ENCODE measurements around the gene EGFR.

Gene EGFR

DNA sequence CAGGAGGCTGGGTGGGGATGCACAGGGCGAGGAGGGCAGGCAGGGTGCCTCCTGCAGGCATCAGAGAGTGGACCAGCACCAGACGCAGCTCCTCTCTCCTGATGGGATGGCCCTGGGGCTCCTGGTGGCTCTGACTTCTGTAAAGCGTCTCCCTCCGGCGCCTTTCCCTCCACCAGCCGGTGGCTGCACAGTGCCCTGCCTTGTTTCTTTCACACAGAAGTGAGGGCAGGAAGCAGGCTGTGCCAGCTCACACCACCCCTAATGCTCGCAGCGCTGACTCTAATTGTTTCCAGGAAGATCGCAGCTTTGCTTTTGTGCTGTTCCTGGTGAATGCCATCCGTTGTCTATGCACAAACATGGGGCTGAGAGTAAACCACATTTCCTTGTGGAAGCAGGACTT lies 194.0 kb downstream of the EGFR start:
- H3K9me3 ChIP-seq = no peaks in the 10 kb centered on the region
- no peak overlapping the region for H3K4me3 ChIP-seq
- no peak for DNase-seq (ENCODE audit: low spot score in 2 of 2)
- no peaks in the 10 kb centered on the region for H3K4me1 ChIP-seq
- H3K27me3 ChIP-seq (ENCODE audit: low read depth) = no peaks in the 10 kb centered on the region
- no peaks in the 10 kb centered on the region for H3K36me3 ChIP-seq (replicated peaks)
- in situ Hi-C loops (cut with MboI; ENCODE audit: low sequenced_read_pairs) = no loop called here

GRCh38 chr7:55214707-55215106 lies 195.9 kb downstream of the EGFR start:
- H3K9me3 ChIP-seq = no peaks in the 10 kb centered on the region
- DNase-seq (ENCODE audit: low spot score in 2 of 2) = no peak
- no peaks in the 10 kb centered on the region for H3K27me3 ChIP-seq (ENCODE audit: low read depth)
- no peaks in the 10 kb centered on the region for H3K36me3 ChIP-seq (replicated peaks)
- no peak overlapping the region for H3K4me3 ChIP-seq
- H3K4me1 ChIP-seq = no peaks in the 10 kb centered on the region
- in situ Hi-C loops (cut with MboI; ENCODE audit: low sequenced_read_pairs) = no loop called here

- in situ Hi-C loops (cut with MboI; ENCODE audit: low sequenced_read_pairs) = no loop called here
- DNase-seq (ENCODE audit: low spot score in 2 of 2) = no peak
- H3K9me3 ChIP-seq = no peaks in the 10 kb centered on the region
Observed at GRCh38 chr7:55223023-55223422, 204.2 kb downstream of the EGFR start.

GRCh38 chr7:55224111-55224510 lies 205.3 kb downstream of the EGFR start:
- H3K4me3 ChIP-seq = no peak overlapping the region
- DNase-seq (ENCODE audit: low spot score in 2 of 2) = no peak
- no peaks in the 10 kb centered on the region for H3K4me1 ChIP-seq
- no peaks in the 10 kb centered on the region for H3K9me3 ChIP-seq
- H3K36me3 ChIP-seq (replicated peaks) = no peaks in the 10 kb centered on the region
- no peaks in the 10 kb centered on the region for H3K27me3 ChIP-seq (ENCODE audit: low read depth)
- in situ Hi-C loops (cut with MboI; ENCODE audit: low sequenced_read_pairs) = no loop called here

More at GRCh38 chr7:55223023-55223422, 204.2 kb downstream of the EGFR start:
- H3K36me3 ChIP-seq (replicated peaks) = no peaks in the 10 kb centered on the region
- H3K27me3 ChIP-seq (ENCODE audit: low read depth) = no peaks in the 10 kb centered on the region
- no peaks in the 10 kb centered on the region for H3K4me1 ChIP-seq
- H3K4me3 ChIP-seq = no peak overlapping the region

DNA sequence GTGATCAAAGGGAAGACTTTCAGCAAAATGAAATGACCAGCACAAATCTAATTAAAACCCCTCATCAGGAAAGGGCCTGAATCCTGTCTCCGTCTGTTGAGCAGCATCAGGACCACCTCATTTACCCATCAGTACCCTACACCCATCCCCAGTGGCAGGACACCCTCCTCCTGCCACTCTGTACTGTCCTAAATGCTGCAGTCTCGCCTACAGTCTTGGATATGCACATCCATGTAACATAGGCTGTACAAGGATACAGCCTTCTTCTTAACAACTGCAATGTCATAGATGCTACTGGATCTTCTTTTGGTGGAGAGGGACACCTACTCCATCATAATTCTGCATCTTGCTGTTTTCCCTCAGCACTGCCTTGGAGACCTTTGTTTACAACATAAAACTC lies 206.0 kb downstream of the EGFR start:
- Histone ChIP-seq H3K36me3 (replicated peaks) (no peaks in the 10 kb centered on the region), H3K27me3 (ENCODE audit: low read depth) (no peaks in the 10 kb centered on the region), H3K9me3 (no peaks in the 10 kb centered on the region), H3K4me1 (no peaks in the 10 kb centered on the region), H3K4me3 (no peak overlapping the region)
- in situ Hi-C loops (cut with MboI; ENCODE audit: low sequenced_read_pairs) = no loop called here
- DNase-seq (ENCODE audit: low spot score in 2 of 2) = no peak

DNA sequence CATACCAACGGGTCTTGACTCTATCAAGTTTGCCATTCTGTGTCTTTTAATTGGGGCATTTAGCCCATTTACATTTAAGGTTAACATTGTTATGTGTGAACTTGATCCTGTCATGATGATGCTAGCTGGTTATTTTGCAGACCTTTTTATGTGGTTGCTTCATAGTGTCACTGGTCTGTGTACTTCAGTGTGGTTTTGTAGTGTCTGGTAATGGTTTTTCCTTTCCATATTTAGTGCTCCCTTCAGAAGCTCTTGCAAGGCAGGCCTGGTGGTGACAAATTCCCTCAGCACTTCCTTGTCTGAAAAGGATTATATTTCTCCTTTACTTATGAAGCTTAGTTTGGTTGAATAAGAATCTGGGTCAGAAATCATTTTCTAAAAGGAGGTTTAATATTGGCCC lies 211.2 kb downstream of the EGFR start:
- H3K27me3 ChIP-seq (ENCODE audit: low read depth) = no peaks in the 10 kb centered on the region
- no peak overlapping the region for H3K4me3 ChIP-seq
- no peaks in the 10 kb centered on the region for H3K4me1 ChIP-seq
- H3K36me3 ChIP-seq (replicated peaks) = no peaks in the 10 kb centered on the region
- in situ Hi-C loops (cut with MboI; ENCODE audit: low sequenced_read_pairs) = no loop called here
- DNase-seq (ENCODE audit: low spot score in 2 of 2) = no peak
- H3K9me3 ChIP-seq = no peaks in the 10 kb centered on the region

- Histone ChIP-seq H3K36me3 (replicated peaks) (no peaks in the 10 kb centered on the region), H3K4me1 (no peaks in the 10 kb centered on the region), H3K9me3 (no peaks in the 10 kb centered on the region), H3K4me3 (no peak overlapping the region), H3K27me3 (ENCODE audit: low read depth) (no peaks in the 10 kb centered on the region)
- no peak for DNase-seq (ENCODE audit: low spot score in 2 of 2)
- in situ Hi-C loops (cut with MboI; ENCODE audit: low sequenced_read_pairs) = no loop called here
Observed at GRCh38 chr7:55231736-55232280, 213.0 kb downstream of the EGFR start.

GRCh38 chr7:55233001-55233400 lies 214.2 kb downstream of the EGFR start:
- Histone ChIP-seq H3K4me3 (no peak overlapping the region), H3K4me1 (no peaks in the 10 kb centered on the region), H3K27me3 (ENCODE audit: low read depth) (no peaks in the 10 kb centered on the region), H3K36me3 (replicated peaks) (no peaks in the 10 kb centered on the region), H3K9me3 (no peaks in the 10 kb centered on the region)
- DNase-seq (ENCODE audit: low spot score in 2 of 2) = no peak
- in situ Hi-C loops (cut with MboI; ENCODE audit: low sequenced_read_pairs) = no loop called here

- in situ Hi-C loops (cut with MboI; ENCODE audit: low sequenced_read_pairs) = no loop called here
Observed at GRCh38 chr7:55234408-55234807, 215.6 kb downstream of the EGFR start.

DNA sequence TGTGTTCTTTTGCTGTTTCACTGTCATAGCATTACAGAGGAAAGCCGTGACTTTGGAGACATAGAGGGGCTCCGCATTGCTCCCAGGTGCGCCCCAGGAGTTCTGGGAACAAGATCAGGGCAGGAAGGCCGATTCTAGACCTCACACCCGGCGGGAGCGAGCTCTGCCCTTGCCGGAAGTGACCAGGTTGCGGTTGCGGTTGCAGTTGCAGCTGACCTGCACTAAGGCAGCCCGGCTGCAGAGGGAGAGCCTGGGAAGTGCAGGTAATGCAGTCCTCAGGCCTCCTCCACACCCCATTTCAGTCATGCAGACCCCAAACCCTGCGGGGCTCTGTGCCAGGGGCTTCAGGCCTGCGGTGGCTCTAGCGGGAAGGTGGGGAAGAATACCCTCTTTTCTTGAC lies 216.3 kb downstream of the EGFR start:
- no peaks in the 10 kb centered on the region for H3K4me1 ChIP-seq
- DNase-seq (ENCODE audit: low spot score in 2 of 2) = no peak
- no peaks in the 10 kb centered on the region for H3K36me3 ChIP-seq (replicated peaks)
- H3K9me3 ChIP-seq = no peaks in the 10 kb centered on the region
- in situ Hi-C loops (cut with MboI; ENCODE audit: low sequenced_read_pairs) = no loop called here
- no peaks in the 10 kb centered on the region for H3K27me3 ChIP-seq (ENCODE audit: low read depth)
- H3K4me3 ChIP-seq = no peak overlapping the region

More at GRCh38 chr7:55234408-55234807, 215.6 kb downstream of the EGFR start:
- no peak overlapping the region for H3K4me3 ChIP-seq
- H3K36me3 ChIP-seq (replicated peaks) = no peaks in the 10 kb centered on the region
- DNase-seq (ENCODE audit: low spot score in 2 of 2) = no peak
- no peaks in the 10 kb centered on the region for H3K4me1 ChIP-seq
- H3K27me3 ChIP-seq (ENCODE audit: low read depth) = no peaks in the 10 kb centered on the region
- H3K9me3 ChIP-seq = no peaks in the 10 kb centered on the region

DNA sequence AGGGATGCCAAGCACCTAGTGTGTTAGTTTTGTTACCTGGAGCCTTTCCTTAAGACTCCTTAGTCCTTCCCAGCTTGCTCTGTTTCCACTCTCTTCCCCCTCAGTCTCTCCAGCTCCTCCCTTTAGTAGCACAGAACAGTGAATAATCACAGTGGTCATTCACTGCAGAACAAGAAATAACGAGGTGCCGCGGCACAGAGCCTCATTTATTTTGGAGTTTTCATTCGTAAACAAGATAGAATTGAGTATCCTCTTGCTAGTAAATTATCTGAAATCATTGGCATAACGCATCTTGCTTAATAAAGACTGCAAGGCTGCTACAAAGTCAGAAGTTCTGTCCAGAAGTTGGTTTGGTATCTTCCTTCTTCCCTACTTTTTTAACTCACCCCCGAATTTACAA lies 217.0 kb downstream of the EGFR start:
- in situ Hi-C loops (cut with MboI; ENCODE audit: low sequenced_read_pairs) = no loop called here
- Histone ChIP-seq H3K36me3 (replicated peaks) (no peaks in the 10 kb centered on the region), H3K4me3 (no peak overlapping the region), H3K9me3 (no peaks in the 10 kb centered on the region), H3K4me1 (no peaks in the 10 kb centered on the region), H3K27me3 (ENCODE audit: low read depth) (no peaks in the 10 kb centered on the region)
- no peak for DNase-seq (ENCODE audit: low spot score in 2 of 2)

GRCh38 chr7:55236476-55236875 lies 217.7 kb downstream of the EGFR start:
- H3K36me3 ChIP-seq (replicated peaks) = no peaks in the 10 kb centered on the region
- H3K4me1 ChIP-seq = no peaks in the 10 kb centered on the region
- DNase-seq (ENCODE audit: low spot score in 2 of 2) = no peak
- in situ Hi-C loops (cut with MboI; ENCODE audit: low sequenced_read_pairs) = no loop called here
- no peaks in the 10 kb centered on the region for H3K27me3 ChIP-seq (ENCODE audit: low read depth)
- H3K4me3 ChIP-seq = no peak overlapping the region
- H3K9me3 ChIP-seq = no peaks in the 10 kb centered on the region

GRCh38 chr7:55237156-55237893 lies 218.5 kb downstream of the EGFR start:
- DNase-seq (ENCODE audit: low spot score in 2 of 2) = no peak
- Histone ChIP-seq H3K4me3 (no peak overlapping the region), H3K36me3 (replicated peaks) (no peaks in the 10 kb centered on the region), H3K4me1 (no peaks in the 10 kb centered on the region), H3K27me3 (ENCODE audit: low read depth) (no peaks in the 10 kb centered on the region), H3K9me3 (no peaks in the 10 kb centered on the region)
- in situ Hi-C loops (cut with MboI; ENCODE audit: low sequenced_read_pairs) = no loop called here

DNA sequence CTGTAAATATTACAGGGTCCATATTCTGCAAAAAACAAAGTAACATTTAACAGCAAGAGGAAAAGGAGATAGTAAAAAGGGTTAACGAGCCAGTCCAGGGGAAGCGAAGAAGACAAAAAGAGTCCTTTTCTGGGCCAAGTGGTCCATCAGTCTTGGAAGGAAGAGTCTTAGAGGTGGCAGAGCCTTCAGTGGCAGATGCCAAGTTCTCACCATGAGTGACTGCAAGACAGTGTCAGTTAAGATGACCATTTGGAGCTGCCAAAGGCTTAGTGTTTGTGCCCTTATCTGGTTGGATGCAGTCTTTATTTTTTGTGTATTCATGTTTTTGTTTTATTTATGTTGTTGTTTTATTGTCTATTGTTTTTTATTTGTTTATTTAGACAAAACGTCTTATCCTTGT lies 220.6 kb downstream of the EGFR start:
- no peaks in the 10 kb centered on the region for H3K36me3 ChIP-seq (replicated peaks)
- H3K9me3 ChIP-seq = no peaks in the 10 kb centered on the region
- H3K4me1 ChIP-seq = no peaks in the 10 kb centered on the region
- no peak for DNase-seq (ENCODE audit: low spot score in 2 of 2)
- no peaks in the 10 kb centered on the region for H3K27me3 ChIP-seq (ENCODE audit: low read depth)
- in situ Hi-C loops (cut with MboI; ENCODE audit: low sequenced_read_pairs) = no loop called here
- no peak overlapping the region for H3K4me3 ChIP-seq
